SK-N-SH (cell line): ENCODE results near the gene NIPA2. TPM values are rescaled to one million over a fixed set of nuclear protein-coding genes. Genes with fewer than 3 reads are reported as not detected.

ENCODE experiments used
- CTCF ChIA-PET: fragments of 300-600, 350-600 bp; formaldehyde crosslinking; extraction: SDS; loops from one replicate; lab custom pipeline; 2021; lab: Yijun Ruan, JAX
- POLR2A ChIA-PET: fragments of 350-600 bp; sonication (Branson Sonifier 250); formaldehyde crosslinking; extraction: SDS; loops from one replicate; lab custom pipeline; 2020; ENCODE audit warnings: antibody characterized with exemption, inconsistent platforms; lab: Yijun Ruan, JAX
- DNase-seq: peaks from one replicate; pipeline ENCODE4 v3.0.0; 2012
- H2AFZ ChIP-seq: fragments of 200-600 bp; sonication (generic); 2 replicates; pipeline ENCODE4 v1.8.1; 2016; ENCODE audit warnings: antibody characterized with exemption, mild to moderate bottlenecking, low read depth
- H3F3A ChIP-seq: fragments of 200-600 bp; sonication (generic); replicated peaks from 2 replicates; pipeline ENCODE3; 2016; ENCODE audit warnings: antibody characterized with exemption, mild to moderate bottlenecking; ENCODE audit not compliant: insufficient read depth
- H3K27ac ChIP-seq, 2 experiments: fragments of 200-500 bp in 1 of 2; fragments of 200-600 bp in 1 of 2; sonication (Bioruptor generic) in 1 of 2; sonication (generic), shearing (Covaris generic) in 1 of 2; 2 replicates each; pipeline versions ENCODE4 v1.5.1 to v1.6.1; 2014 to 2016; ENCODE audit warnings: low read depth in 2 of 2, inconsistent platforms in 1 of 2, low read length in 1 of 2, mild to moderate bottlenecking in 1 of 2, mixed read lengths in 1 of 2
- H3K27me3 ChIP-seq: fragments of 200-600 bp; sonication (generic), shearing (Covaris generic); 2 replicates; pipeline ENCODE4 v1.6.1; 2016; ENCODE audit warnings: mixed run types; ENCODE audit not compliant: insufficient read depth
- H3K36me3 ChIP-seq, 2 experiments: fragments of 200-500 bp in 1 of 2; fragments of 200-600 bp in 1 of 2; sonication (Bioruptor generic) in 1 of 2; sonication (generic) in 1 of 2; replicated peaks in 1 of 2; 2 replicates each; pipeline versions ENCODE3 to v1.5.1; 2014 to 2016; ENCODE audit warnings: low read length in 1 of 2, mild to moderate bottlenecking in 1 of 2; ENCODE audit not compliant: insufficient read depth in 2 of 2, control insufficient read depth in 1 of 2
- H3K4me1 ChIP-seq, 2 experiments: fragments of 200-500 bp in 1 of 2; fragments of 200-600 bp in 1 of 2; sonication (Bioruptor generic) in 1 of 2; sonication (generic), shearing (Covaris generic) in 1 of 2; 2 replicates each; pipeline versions ENCODE4 v1.5.1 to v1.6.1; 2014 to 2016; ENCODE audit warnings: low read depth in 1 of 2, low read length in 1 of 2, mixed run types in 1 of 2; ENCODE audit not compliant: insufficient read depth in 2 of 2, control insufficient read depth in 1 of 2
- H3K4me2 ChIP-seq: fragments of 200-600 bp; sonication (generic), shearing (Covaris generic); 2 replicates; pipeline ENCODE4 v1.6.1; 2017; ENCODE audit warnings: mixed run types
- H3K4me3 ChIP-seq, 2 experiments: fragments of 200-500 bp in 1 of 2; fragments of 200-600 bp in 1 of 2; sonication (Bioruptor generic) in 1 of 2; sonication (generic), shearing (Covaris generic) in 1 of 2; 2 replicates each; pipeline versions ENCODE4 v1.5.1 to v1.8.1; 2014 to 2016; ENCODE audit warnings: low read depth in 2 of 2, inconsistent platforms in 1 of 2, low read length in 1 of 2, mild to moderate bottlenecking in 1 of 2, mixed read lengths in 1 of 2, moderate library complexity in 1 of 2
- H3K79me2 ChIP-seq: fragments of 200-600 bp; sonication (generic); 2 replicates; pipeline ENCODE4 v1.8.1; 2017; ENCODE audit warnings: mild to moderate bottlenecking; ENCODE audit not compliant: insufficient read depth
- H3K9ac ChIP-seq: fragments of 200-600 bp; sonication (generic); 2 replicates; pipeline ENCODE4 v1.6.1; 2017; ENCODE audit warnings: mixed run types
- H3K9me2 ChIP-seq: fragments of 200-600 bp; sonication (generic); 2 replicates; pipeline ENCODE4 v1.6.1; 2017; ENCODE audit warnings: mixed run types
- H3K9me3 ChIP-seq: fragments of 200-600 bp; sonication (generic); 2 replicates; pipeline ENCODE4 v1.6.1; 2017; ENCODE audit warnings: mixed run types, mild to moderate bottlenecking, moderate library complexity
- H4K20me1 ChIP-seq: fragments of 200-600 bp; sonication (generic); 2 replicates; pipeline ENCODE4 v1.6.1; 2017; ENCODE audit warnings: mild to moderate bottlenecking, mixed run types; ENCODE audit not compliant: insufficient read depth
- CHD2 ChIP-seq: fragments of 150-350 bp; IDR thresholded peaks from 2 replicates; pipeline ENCODE4 v1.6.1; 2018; ENCODE audit warnings: low read length; ENCODE audit not compliant: partially characterized antibody
- CTCF ChIP-seq: fragments of 200-600 bp; sonication (generic); IDR thresholded peaks from 2 replicates; pipeline ENCODE4 v1.6.1; 2017; ENCODE audit warnings: antibody characterized with exemption, mild to moderate bottlenecking, moderate library complexity
- EP300 ChIP-seq, 2 experiments: IDR thresholded peaks; 2 replicates each; pipeline versions ENCODE4 v1.4.0 to v1.6.1; 2012; ENCODE audit warnings: borderline replicate concordance in 1 of 2, low read depth in 1 of 2, low read length in 1 of 2
- FOXJ3 ChIP-seq: sonication (generic); formaldehyde crosslinking; IDR thresholded peaks from 2 replicates; pipeline ENCODE4 v1.5.1; 2020; ENCODE audit warnings: mild to moderate bottlenecking, missing genetic modification reagents
- FOXM1 ChIP-seq: IDR thresholded peaks from 2 replicates; pipeline ENCODE4 v1.4.0; 2012; ENCODE audit warnings: low read depth, mild to moderate bottlenecking
- GABPA ChIP-seq: IDR thresholded peaks from 2 replicates; pipeline ENCODE4 v1.4.0; 2012; ENCODE audit warnings: low read depth, mild to moderate bottlenecking
- JUND ChIP-seq: IDR thresholded peaks from 2 replicates; pipeline ENCODE4 v1.4.0; 2012
- NRF1 ChIP-seq: IDR thresholded peaks from 2 replicates; pipeline ENCODE4 v1.6.1; 2012; ENCODE audit warnings: low read depth, mild to moderate bottlenecking, low read length
- USF1 ChIP-seq: IDR thresholded peaks from 2 replicates; pipeline ENCODE4 v1.4.0; 2012; ENCODE audit warnings: low read depth, borderline replicate concordance
- WGBS: methylation state at CpG from one replicate; pipeline ENCODE4 v1.1.6; 2017; ENCODE audit warnings: low lambda C conversion rate; 5-methylcytosine and 5-hydroxymethylcytosine counted together
- polyA plus RNA-seq, 3 experiments: library from polyadenylated mRNA; depleted of rRNA; stranded (reverse); fragments of >200 nt; gene quantifications; 2 replicates each; pipeline ENCODE4 v1.2.3, GENCODE V29; 2012
- TF ChIP-seq, protein P1 (sequence below): IDR thresholded peaks from 2 replicates; pipeline ENCODE4 v1.6.1; 2012; ENCODE audit warnings: mild to moderate bottlenecking, low read depth, low read length, moderate library complexity

NIPA2 gene
- polyA plus RNA-seq, 1 of the 3 experiments (the other 2 are of a cell fraction): 32.0 TPM

- H3F3A ChIP-seq: peaks cover 23% of the 10 kb centered on the region
- H4K20me1 ChIP-seq: peaks cover 12% of the 10 kb centered on the region
- no peak overlapping the region for H3K4me3 ChIP-seq
- no peak overlapping the region for H3K27ac ChIP-seq
- no peak for DNase-seq
- peaks cover 0 to 8% of the 10 kb centered on the region in 2 experiments; a peak in 1 of 4 replicates for H3K4me1 ChIP-seq
- ChIA-PET CTCF (no interaction called here), POLR2A (no interaction called here)
- no peak overlapping the region for H3K4me2 ChIP-seq
- no peaks in the 10 kb centered on the region for H3K27me3 ChIP-seq
- H3K79me2 ChIP-seq: peaks cover under 1% of the 10 kb centered on the region; the same call in 1 of the 2 replicates
- no peak overlapping the region for H3K9ac ChIP-seq
- H3K9me2 ChIP-seq: no peaks in the 10 kb centered on the region
- peaks cover 18 to 30% of the 10 kb centered on the region in 2 experiments for H3K36me3 ChIP-seq
- H2AFZ ChIP-seq: no peak overlapping the region
- 93% methylated on average over 8 of the region's 11 CpGs for WGBS
- TF ChIP-seq GABPA: no peak
- TF ChIP-seq EP300 (IDR thresholded peaks at IDR 0.05; ENCODE audit: borderline replicate concordance in 1 of 2, low read depth in 1 of 2, low read length in 1 of 2): no peak
- TF ChIP-seq JUND: no peak
- TF ChIP-seq USF1: no peak
- TF ChIP-seq NRF1: no peak
- TF ChIP-seq CTCF: no peak
- TF ChIP-seq CHD2: no peak
- TF ChIP-seq FOXJ3 (CRISPR knock-in tag): no peak
- TF ChIP-seq, protein P1, sequence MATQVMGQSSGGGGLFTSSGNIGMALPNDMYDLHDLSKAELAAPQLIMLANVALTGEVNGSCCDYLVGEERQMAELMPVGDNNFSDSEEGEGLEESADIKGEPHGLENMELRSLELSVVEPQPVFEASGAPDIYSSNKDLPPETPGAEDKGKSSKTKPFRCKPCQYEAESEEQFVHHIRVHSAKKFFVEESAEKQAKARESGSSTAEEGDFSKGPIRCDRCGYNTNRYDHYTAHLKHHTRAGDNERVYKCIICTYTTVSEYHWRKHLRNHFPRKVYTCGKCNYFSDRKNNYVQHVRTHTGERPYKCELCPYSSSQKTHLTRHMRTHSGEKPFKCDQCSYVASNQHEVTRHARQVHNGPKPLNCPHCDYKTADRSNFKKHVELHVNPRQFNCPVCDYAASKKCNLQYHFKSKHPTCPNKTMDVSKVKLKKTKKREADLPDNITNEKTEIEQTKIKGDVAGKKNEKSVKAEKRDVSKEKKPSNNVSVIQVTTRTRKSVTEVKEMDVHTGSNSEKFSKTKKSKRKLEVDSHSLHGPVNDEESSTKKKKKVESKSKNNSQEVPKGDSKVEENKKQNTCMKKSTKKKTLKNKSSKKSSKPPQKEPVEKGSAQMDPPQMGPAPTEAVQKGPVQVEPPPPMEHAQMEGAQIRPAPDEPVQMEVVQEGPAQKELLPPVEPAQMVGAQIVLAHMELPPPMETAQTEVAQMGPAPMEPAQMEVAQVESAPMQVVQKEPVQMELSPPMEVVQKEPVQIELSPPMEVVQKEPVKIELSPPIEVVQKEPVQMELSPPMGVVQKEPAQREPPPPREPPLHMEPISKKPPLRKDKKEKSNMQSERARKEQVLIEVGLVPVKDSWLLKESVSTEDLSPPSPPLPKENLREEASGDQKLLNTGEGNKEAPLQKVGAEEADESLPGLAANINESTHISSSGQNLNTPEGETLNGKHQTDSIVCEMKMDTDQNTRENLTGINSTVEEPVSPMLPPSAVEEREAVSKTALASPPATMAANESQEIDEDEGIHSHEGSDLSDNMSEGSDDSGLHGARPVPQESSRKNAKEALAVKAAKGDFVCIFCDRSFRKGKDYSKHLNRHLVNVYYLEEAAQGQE: no peak
- no peak for TF ChIP-seq FOXM1
- TF ChIP-seq, all 33 proteins: peak for 0
- no peaks in the 10 kb centered on the region for H3K9me3 ChIP-seq
These were observed 51.8 kb downstream of the NIPA2 start for GRCh38 chr15:22890296-22890695.
